GM19025 (cell line): ENCODE data around the gene RAB40B.

Experiments
- ATAC-seq: cut with Tn5 transposase; IDR thresholded peaks from one replicate; pipeline ENCODE4 v1.9.1; 2021; ENCODE audit warnings: mild to moderate bottlenecking, low read depth, moderate library complexity; ENCODE audit not compliant: unreplicated experiment

RAB40B gene

GRCh38 chr17:82674656-82675475 lies 23.6 kb downstream of the RAB40B start:
- ATAC-seq = no peak

GRCh38 chr17:82670661-82671450 lies 27.6 kb downstream of the RAB40B start:
- ATAC-seq = no peak

- ATAC-seq = no peak
Measured at GRCh38 chr17:82668631-82669099, 29.8 kb downstream of the RAB40B start.

GRCh38 chr17:82668024-82668630 lies 30.4 kb downstream of the RAB40B start:
- ATAC-seq = no peak

GRCh38 chr17:82667668-82668000 lies 30.9 kb downstream of the RAB40B start:
- ATAC-seq = no peak

GRCh38 chr17:82666931-82667667 lies 31.4 kb downstream of the RAB40B start:
- ATAC-seq = no peak

GRCh38 chr17:82665891-82666290 lies 32.6 kb downstream of the RAB40B start:
- ATAC-seq = no peak

- ATAC-seq = no peak
Measured at GRCh38 chr17:82665217-82665616, 33.3 kb downstream of the RAB40B start.

- no peak for ATAC-seq
Measured at GRCh38 chr17:82664701-82665182, 33.8 kb downstream of the RAB40B start.

GRCh38 chr17:82664276-82664575 lies 34.3 kb downstream of the RAB40B start:
- ATAC-seq = no peak

- ATAC-seq = no peak
Measured at GRCh38 chr17:82663381-82664275, 34.9 kb downstream of the RAB40B start.

GRCh38 chr17:82662711-82663261 lies 35.7 kb downstream of the RAB40B start:
- ATAC-seq = no peak

- no peak for ATAC-seq
Measured at GRCh38 chr17:82661717-82662683, 36.5 kb downstream of the RAB40B start.

GRCh38 chr17:82659886-82660285 lies 38.6 kb downstream of the RAB40B start:
- no peak for ATAC-seq

- ATAC-seq = no peak
Measured at GRCh38 chr17:82658796-82659452, 39.6 kb downstream of the RAB40B start.

GRCh38 chr17:82658331-82658730 lies 40.2 kb downstream of the RAB40B start:
- ATAC-seq = no peak

- no peak for ATAC-seq
Measured at GRCh38 chr17:82657926-82658325, 40.6 kb downstream of the RAB40B start.

GRCh38 chr17:82656266-82656665 lies 42.2 kb downstream of the RAB40B start:
- ATAC-seq = no peak
